ENCODE measurements around the gene CDCP2.

DNA sequence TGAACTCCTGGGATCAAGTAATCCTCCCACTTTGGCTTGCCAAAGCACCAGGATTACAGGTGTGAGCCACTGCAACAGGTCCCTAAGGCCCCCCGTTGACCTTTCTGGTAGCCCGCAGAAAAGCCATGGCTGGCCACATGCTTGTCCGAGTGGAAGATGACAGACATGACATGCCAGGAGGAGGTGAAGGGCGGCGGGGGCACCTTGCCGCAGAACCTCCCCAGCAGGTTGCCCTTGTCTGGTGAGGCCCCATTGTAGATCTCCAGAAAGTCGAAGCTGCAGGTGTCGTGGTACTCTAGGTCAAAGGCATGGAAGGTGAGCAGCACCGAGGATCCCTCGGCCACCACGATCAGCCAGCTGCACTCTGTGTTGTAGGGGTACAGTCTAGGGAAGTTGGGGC lies 8.4 kb downstream of the CDCP2 start:
- TF ChIP-seq EP300 (IDR thresholded peaks at IDR 0.05) (no peak), POLR2A (IDR thresholded peaks at IDR 0.05) (no peak)
- TF ChIP-seq, protein P1, sequence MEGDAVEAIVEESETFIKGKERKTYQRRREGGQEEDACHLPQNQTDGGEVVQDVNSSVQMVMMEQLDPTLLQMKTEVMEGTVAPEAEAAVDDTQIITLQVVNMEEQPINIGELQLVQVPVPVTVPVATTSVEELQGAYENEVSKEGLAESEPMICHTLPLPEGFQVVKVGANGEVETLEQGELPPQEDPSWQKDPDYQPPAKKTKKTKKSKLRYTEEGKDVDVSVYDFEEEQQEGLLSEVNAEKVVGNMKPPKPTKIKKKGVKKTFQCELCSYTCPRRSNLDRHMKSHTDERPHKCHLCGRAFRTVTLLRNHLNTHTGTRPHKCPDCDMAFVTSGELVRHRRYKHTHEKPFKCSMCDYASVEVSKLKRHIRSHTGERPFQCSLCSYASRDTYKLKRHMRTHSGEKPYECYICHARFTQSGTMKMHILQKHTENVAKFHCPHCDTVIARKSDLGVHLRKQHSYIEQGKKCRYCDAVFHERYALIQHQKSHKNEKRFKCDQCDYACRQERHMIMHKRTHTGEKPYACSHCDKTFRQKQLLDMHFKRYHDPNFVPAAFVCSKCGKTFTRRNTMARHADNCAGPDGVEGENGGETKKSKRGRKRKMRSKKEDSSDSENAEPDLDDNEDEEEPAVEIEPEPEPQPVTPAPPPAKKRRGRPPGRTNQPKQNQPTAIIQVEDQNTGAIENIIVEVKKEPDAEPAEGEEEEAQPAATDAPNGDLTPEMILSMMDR (IDR thresholded peaks at IDR 0.05): no peak

All from sigmoid colon (tissue), 4 donors.